HG03064 (cell line): ENCODE results near the gene MUS81.
"Not testable (repeated sequence)": the region's sequence is repeated elsewhere in the genome, so short reads cannot be mapped to it uniquely, and the experiment has no call there.

Experiments
- ATAC-seq: cut with Tn5 transposase; IDR thresholded peaks from one replicate; pipeline ENCODE4 v1.9.1; 2021; ENCODE audit warnings: low read depth; ENCODE audit not compliant: unreplicated experiment

MUS81 gene

GRCh38 chr11:65890324-65891218 lies 30.3 kb downstream of the MUS81 start, which contains the start of gene CCDC85B:
TSS of gene CCDC85B (plus strand) at chr11:65890673. CDS start at chr11:65890784, 111 bp downstream.
- peak; percentile 50 for ATAC-seq

DNA sequence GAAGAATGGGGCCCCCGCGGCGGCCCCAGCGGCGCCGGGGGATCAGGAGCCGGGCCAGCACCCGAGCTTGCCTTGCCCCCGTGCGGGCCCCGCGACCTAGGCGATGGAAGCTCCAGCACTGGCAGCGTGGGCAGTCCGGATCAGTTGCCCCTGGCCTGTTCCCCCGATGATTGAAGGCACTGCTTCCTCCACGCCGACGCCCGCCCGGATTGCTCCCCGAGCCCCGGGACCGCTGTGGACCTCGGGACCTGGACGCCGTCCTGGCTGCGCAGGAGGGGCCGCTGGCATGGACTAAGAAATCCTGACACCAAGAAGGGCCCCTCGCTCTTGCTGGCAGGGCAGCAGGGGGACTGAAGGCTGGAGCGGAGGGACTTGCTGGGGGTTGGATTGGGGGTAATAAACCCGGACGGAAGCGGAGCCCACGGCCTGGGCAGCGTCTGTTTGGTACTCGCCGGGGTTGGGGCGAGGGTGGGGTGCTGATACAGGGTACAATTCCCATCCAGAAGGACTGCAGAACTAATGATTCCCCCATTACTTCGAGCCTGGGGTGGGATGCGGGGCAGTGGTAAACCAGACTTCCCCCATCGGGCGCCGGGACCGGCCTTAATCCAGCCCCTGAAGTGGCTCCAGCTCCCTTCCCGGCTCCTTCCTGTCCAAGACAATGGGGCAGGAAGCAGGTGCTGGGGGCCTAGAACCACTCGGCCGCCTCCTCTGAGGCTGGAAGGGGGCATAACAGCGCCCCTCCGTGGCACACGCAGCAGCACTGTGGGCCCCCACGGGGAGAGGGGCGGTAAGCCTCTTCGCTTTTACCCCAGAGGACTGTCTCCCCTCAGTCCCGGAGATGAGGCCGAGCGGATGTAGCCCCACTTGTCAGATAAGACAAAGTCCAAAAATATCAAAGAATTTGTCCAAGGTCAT lies 31.2 kb downstream of the MUS81 start:
- no peak for ATAC-seq

- ATAC-seq: not testable (repeated sequence)
Measured at GRCh38 chr11:65892137-65892540, 31.9 kb downstream of the MUS81 start.

- ATAC-seq: no peak
Measured at GRCh38 chr11:65892661-65893317, 32.6 kb downstream of the MUS81 start.

DNA sequence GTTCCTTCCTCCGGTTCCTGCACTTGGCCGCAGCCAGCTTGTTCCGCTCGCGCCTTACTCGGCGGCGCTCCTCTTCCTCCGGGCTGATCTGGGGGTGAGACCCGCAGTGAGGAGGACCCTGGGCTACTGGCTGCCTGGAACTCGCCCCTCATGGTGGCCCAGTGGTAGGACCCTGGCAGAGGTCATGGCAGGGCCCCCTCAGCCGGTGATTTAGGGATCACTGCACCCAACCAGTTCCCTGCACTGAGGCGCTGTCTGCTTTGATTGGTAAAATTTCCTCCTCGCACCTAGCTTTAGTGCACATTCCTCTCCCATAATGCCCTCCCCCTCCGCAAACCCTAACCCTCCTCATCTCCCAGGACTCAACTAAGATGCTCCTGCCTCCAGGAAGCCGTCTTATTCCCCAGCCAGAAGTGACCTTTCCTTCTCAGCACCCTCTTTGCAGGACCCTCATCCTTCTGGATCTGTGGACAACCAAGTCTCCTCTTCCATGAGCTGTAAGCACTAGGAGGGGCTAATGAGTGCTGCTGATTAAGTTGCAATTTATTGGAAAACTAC lies 33.9 kb downstream of the MUS81 start:
- no peak for ATAC-seq

DNA sequence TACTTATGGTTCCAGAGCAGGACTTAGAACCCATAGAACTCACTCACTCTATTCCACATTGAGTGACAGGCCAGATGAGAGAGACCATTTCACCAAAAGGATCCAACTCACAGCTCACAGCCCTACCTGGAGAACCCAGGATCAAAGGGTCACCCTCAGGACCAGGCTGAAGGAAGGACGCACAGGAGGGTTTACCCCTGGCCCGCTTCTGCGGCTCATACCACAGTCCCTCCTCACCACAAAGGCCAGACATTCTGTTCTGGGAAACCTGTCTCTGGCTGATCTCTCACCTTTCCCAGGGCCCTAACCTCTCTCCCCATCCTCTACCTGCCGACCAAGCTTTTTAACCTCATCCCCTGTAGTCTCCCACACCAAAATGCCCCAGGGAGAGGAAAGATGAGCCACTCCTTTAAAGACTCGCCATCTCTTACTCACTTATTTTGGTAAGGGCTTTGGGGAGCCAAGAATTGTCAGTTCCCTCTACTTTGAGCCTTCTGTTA lies 35.3 kb downstream of the MUS81 start:
- ATAC-seq: no peak

GRCh38 chr11:65896034-65896999 lies 36.1 kb downstream of the MUS81 start:
- ATAC-seq: no peak

GRCh38 chr11:65897020-65897471 lies 36.8 kb downstream of the MUS81 start:
- ATAC-seq: no peak

GRCh38 chr11:65898656-65899355 lies 38.6 kb downstream of the MUS81 start:
- no peak for ATAC-seq

DNA sequence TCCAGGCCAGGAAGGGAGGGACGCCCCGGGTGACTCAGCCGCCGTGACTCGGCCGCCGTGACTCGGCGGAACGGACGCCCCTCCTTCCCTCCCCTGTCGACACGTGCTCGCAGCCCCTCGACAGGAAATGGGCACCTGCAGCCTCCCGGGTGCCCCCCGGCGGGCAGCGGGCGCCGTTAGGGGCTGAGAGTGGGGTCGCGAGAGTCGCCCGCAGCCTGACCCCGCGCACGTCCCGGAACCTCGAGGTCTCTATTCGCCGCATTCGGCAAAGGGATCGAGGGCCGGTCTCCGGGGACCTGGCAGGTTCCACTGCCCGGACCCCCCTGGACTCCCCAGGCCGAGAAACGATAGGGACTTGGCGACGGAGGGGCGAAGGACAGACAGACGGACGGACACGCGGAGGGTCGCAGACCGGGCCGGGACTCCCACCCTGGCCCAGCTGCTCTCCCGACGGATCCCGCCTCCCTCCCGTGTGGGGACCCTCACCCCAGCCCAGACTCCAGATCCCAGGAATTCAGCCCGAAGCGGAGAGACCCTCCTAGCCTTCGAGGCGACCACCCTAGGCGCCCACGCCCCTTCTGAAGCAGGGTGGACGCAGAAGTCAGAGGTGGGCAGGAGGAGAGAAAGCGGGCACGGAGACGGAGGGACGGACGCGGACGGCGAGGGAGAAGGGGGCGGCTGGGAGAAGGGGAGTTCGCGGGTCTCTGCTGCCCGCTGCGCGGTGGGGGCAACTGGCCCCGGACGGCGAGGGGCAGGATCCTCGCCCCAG lies 39.3 kb downstream of the MUS81 start:
- no peak for ATAC-seq

DNA sequence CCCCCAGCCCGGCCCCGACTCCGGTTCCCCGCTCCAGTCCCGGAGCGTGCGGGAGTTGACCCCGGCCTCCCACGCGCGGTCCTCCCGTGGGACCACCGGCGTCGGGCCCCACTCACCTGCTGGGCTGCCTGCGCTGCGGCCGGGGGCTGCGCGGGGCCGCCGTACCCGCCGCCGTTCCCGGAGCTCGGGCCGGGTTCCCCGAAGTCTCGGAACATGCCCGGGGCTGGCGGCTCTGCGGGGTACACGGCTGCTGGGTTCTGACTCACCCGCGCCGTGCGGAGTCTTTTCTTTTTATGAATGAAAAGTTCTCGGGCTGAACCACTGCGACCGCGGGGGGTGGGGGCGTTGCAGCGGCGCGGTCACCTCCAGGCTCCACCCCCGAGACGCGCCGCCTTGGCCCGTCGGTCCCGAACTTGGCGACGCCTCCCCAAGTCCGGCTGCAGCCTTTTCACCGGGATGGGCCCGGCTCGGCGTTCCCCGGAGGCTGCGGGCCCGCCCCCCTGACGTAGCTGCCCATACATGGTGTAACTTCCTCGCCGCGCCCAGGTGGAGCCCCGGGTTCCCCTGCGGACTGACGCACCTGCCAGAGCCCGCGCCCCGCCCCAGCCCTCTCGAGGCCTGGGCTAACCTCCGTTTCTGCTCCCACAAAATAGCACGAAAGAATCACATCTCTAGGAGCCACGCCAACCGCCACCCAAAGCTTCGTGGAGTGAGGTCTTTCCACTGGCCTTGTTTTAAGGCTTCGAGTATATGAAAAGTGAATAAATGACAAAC lies 40.1 kb downstream of the MUS81 start, which contains the start of gene FOSL1:
TSS of gene FOSL1 (minus strand) at position 264 of the 774 bp plus-strand sequence. CDS start at position 215, 49 bp downstream.
- ATAC-seq: no peak

- no peak for ATAC-seq
Measured at GRCh38 chr11:65900899-65901180, 40.6 kb downstream of the MUS81 start.

DNA sequence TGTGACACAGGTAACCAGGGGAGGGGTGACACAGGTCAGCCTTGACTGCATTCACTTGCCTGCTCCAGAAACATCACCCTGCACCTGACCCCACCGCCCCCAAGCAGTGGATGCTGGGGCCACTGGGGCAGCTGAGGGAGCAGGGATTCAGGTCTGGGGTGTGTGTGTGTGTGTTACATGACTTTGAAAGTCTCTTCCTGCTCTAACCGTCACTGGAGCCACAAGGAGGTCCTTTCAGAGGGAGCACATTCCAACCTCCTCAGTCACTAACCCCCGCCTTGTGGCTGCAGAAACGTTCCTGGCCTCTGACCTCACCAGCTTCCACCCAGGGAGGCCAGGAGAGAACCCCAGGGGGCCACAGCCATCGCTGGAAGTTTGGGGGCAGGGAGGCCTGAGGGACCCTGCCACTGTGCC lies 42.8 kb downstream of the MUS81 start:
- no peak for ATAC-seq

GRCh38 chr11:65903715-65904114 lies 43.5 kb downstream of the MUS81 start:
- ATAC-seq: no peak

GRCh38 chr11:65906602-65907001 lies 46.4 kb downstream of the MUS81 start:
- ATAC-seq: no peak

- ATAC-seq: no peak
Measured at GRCh38 chr11:65907878-65908277, 47.6 kb downstream of the MUS81 start.
